H9 (cell line): Measurements from ENCODE around the gene UBQLN4. TPM values are rescaled to one million over a fixed set of nuclear protein-coding genes. Genes with fewer than 3 reads are reported as not detected.

Experiments used
- DNase-seq: peaks from one replicate; pipeline ENCODE4 v3.0.0-alpha.2; 2017
- H2AFZ ChIP-seq: one replicate; pipeline ENCODE4 v1.6.1; 2013; ENCODE audit warnings: mild to moderate bottlenecking, low read length, control low read depth, moderate library complexity
- H2AK5ac ChIP-seq: 2 replicates; pipeline ENCODE4 v1.6.1; 2013; ENCODE audit warnings: low read length, control low read depth, mixed read lengths; ENCODE audit not compliant: insufficient read length
- H2BK120ac ChIP-seq: one replicate; pipeline ENCODE4 v1.6.1; 2013; ENCODE audit warnings: low read depth, mild to moderate bottlenecking, low read length, control low read depth, inconsistent platforms; ENCODE audit not compliant: poor library complexity, severe bottlenecking
- H2BK12ac ChIP-seq: 2 replicates; pipeline ENCODE4 v1.6.1; 2013; ENCODE audit warnings: low read length, control low read depth, mixed read lengths, low read depth; ENCODE audit not compliant: insufficient read length
- H2BK15ac ChIP-seq: 2 replicates; pipeline ENCODE4 v1.6.1; 2013; ENCODE audit warnings: low read depth, low read length, control low read depth
- H2BK20ac ChIP-seq: one replicate; pipeline ENCODE4 v1.6.1; 2013; ENCODE audit warnings: low read depth, mild to moderate bottlenecking, low read length, control low read depth, inconsistent platforms; ENCODE audit not compliant: poor library complexity, severe bottlenecking
- H2BK5ac ChIP-seq: 2 replicates; pipeline ENCODE4 v1.6.1; 2013; ENCODE audit warnings: low read length, control low read depth, mixed read lengths; ENCODE audit not compliant: insufficient read length
- H3K14ac ChIP-seq: 2 replicates; pipeline ENCODE4 v1.6.1; 2013; ENCODE audit warnings: low read length, control low read depth; ENCODE audit not compliant: insufficient read depth
- H3K18ac ChIP-seq: 2 replicates; pipeline ENCODE4 v1.6.1; 2013; ENCODE audit warnings: low read depth, mild to moderate bottlenecking, mixed read lengths, low read length, control low read depth; ENCODE audit not compliant: insufficient read length
- H3K23ac ChIP-seq: 2 replicates; pipeline ENCODE4 v1.6.1; 2013; ENCODE audit warnings: low read length, control low read depth, mixed read lengths, low read depth; ENCODE audit not compliant: insufficient read length
- H3K23me2 ChIP-seq: 2 replicates; pipeline ENCODE4 v1.6.1; 2013; ENCODE audit warnings: low read depth, mild to moderate bottlenecking, mixed read lengths, low read length, control low read depth; ENCODE audit not compliant: insufficient read length, poor library complexity, severe bottlenecking
- H3K27ac ChIP-seq: 2 replicates; pipeline ENCODE4 v1.5.1; 2013; ENCODE audit warnings: low read length, control low read depth, mixed read lengths, low read depth; ENCODE audit not compliant: insufficient read length
- H3K27me3 ChIP-seq: 2 replicates; pipeline ENCODE4 v1.6.1; 2013; ENCODE audit warnings: low read length, control low read depth, inconsistent platforms; ENCODE audit not compliant: insufficient read depth
- H3K4ac ChIP-seq: 2 replicates; pipeline ENCODE4 v1.6.1; 2013; ENCODE audit warnings: low read depth, mild to moderate bottlenecking, control low read depth, inconsistent platforms, low read length, moderate library complexity
- H3K4me1 ChIP-seq: 2 replicates; pipeline ENCODE4 v1.6.1; 2013; ENCODE audit warnings: low read length, control low read depth, inconsistent platforms; ENCODE audit not compliant: insufficient read depth
- H3K4me2 ChIP-seq: 2 replicates; pipeline ENCODE4 v1.6.1; 2013; ENCODE audit warnings: low read length, control low read depth, mixed read lengths; ENCODE audit not compliant: insufficient read length, insufficient read depth
- H3K56ac ChIP-seq: 2 replicates; pipeline ENCODE4 v1.6.1; 2013; ENCODE audit warnings: low read depth, mild to moderate bottlenecking, mixed read lengths, low read length, control low read depth; ENCODE audit not compliant: insufficient read length
- H3K79me1 ChIP-seq: 2 replicates; pipeline ENCODE4 v1.6.1; 2013; ENCODE audit warnings: low read depth, mild to moderate bottlenecking, moderate library complexity, low read length, control low read depth, inconsistent platforms; ENCODE audit not compliant: insufficient read depth, poor library complexity, severe bottlenecking
- H3K79me2 ChIP-seq: 2 replicates; pipeline ENCODE4 v1.6.1; 2013; ENCODE audit warnings: low read length, control low read depth, inconsistent platforms; ENCODE audit not compliant: insufficient read depth
- H3K9ac ChIP-seq: 2 replicates; pipeline ENCODE4 v1.6.1; 2013; ENCODE audit warnings: low read length, control low read depth, mixed read lengths; ENCODE audit not compliant: insufficient read length; ENCODE audit errors: extremely low read depth
- H3K9me3 ChIP-seq: one replicate; pipeline ENCODE4 v1.6.1; 2013; ENCODE audit warnings: low read depth, low read length, inconsistent platforms; ENCODE audit not compliant: control insufficient read depth
- H3T11ph ChIP-seq: one replicate; pipeline ENCODE4 v1.6.1; 2013; ENCODE audit warnings: mild to moderate bottlenecking, low read length, control low read depth, inconsistent platforms
- H4K20me1 ChIP-seq: one replicate; pipeline ENCODE4 v1.6.1; 2013; ENCODE audit not compliant: control insufficient read depth, insufficient read length, insufficient read depth
- H4K5ac ChIP-seq: 2 replicates; pipeline ENCODE4 v1.6.1; 2013; ENCODE audit warnings: low read depth, mild to moderate bottlenecking, mixed read lengths, low read length, control low read depth; ENCODE audit not compliant: insufficient read length
- H4K8ac ChIP-seq: replicated peaks from 2 replicates; pipeline ENCODE4 v1.6.1; 2013; ENCODE audit warnings: low read length, control low read depth, mixed read lengths, low read depth; ENCODE audit not compliant: insufficient read length
- H4K91ac ChIP-seq: 2 replicates; pipeline ENCODE4 v1.6.1; 2013; ENCODE audit warnings: low read depth, mild to moderate bottlenecking, moderate library complexity, mixed read lengths, low read length, control low read depth; ENCODE audit not compliant: insufficient read length
- H3K27ac Mint-ChIP-seq, 3 experiments: 2 replicates in 2 of 3; 3 replicates in 1 of 3; pipeline ENCODE4 v1.8.0; 2020 to 2021; ENCODE audit warnings: mixed read lengths in 3 of 3, mild to moderate bottlenecking in 1 of 3, moderate library complexity in 1 of 3
- H3K27me3 Mint-ChIP-seq: 2 replicates; pipeline ENCODE4 v1.8.0; 2021; ENCODE audit warnings: low read depth, mild to moderate bottlenecking, moderate library complexity, mixed read lengths
- H3K36me3 Mint-ChIP-seq, 3 experiments: 2 replicates in 2 of 3; 3 replicates in 1 of 3; pipeline ENCODE4 v1.8.0; 2020 to 2021; ENCODE audit warnings: low read depth in 3 of 3, mixed read lengths in 3 of 3; ENCODE audit not compliant: insufficient read depth in 1 of 3
- H3K4me1 Mint-ChIP-seq, 2 experiments: 2 replicates each; pipeline ENCODE4 v1.8.0; 2020; ENCODE audit warnings: mixed read lengths in 2 of 2
- H3K4me3 Mint-ChIP-seq, 2 experiments: 2 replicates in 1 of 2; 3 replicates in 1 of 2; pipeline ENCODE4 v1.8.0; 2020 to 2021; ENCODE audit warnings: mild to moderate bottlenecking in 2 of 2, mixed read lengths in 2 of 2, moderate library complexity in 1 of 2
- H3K9me3 Mint-ChIP-seq, 2 experiments: 2 replicates in 1 of 2; 3 replicates in 1 of 2; pipeline ENCODE4 v1.8.0; 2020; ENCODE audit warnings: mild to moderate bottlenecking in 2 of 2, mixed read lengths in 2 of 2, moderate library complexity in 1 of 2
- WGBS: extraction: QIAGEN DNeasy Blood & Tissue Kit; methylation state at CpG from one replicate; pipeline ENCODE4 v1.1.7; 2013; ENCODE audit warnings: missing lambda C conversion rate, low lambda C conversion rate, mixed read lengths; ENCODE audit not compliant: insufficient read length; ENCODE audit errors: extremely low coverage; 5-methylcytosine and 5-hydroxymethylcytosine counted together
- total RNA-seq: library from RNA; stranded (reverse); gene quantifications from 2 replicates; pipeline ENCODE4 v1.2.1, GENCODE V29; 2021
- TF ChIP-seq, protein P1 (sequence below): fragments of 200-600 bp; sonication (generic); conservative IDR thresholded peaks from 3 replicates; pipeline ENCODE4 v1.8.0; 2021; ENCODE audit warnings: antibody characterized with exemption, mild to moderate bottlenecking

The UBQLN4 gene
- total RNA-seq, 1 experiment from 2014 or later = 49.4 TPM

DNA sequence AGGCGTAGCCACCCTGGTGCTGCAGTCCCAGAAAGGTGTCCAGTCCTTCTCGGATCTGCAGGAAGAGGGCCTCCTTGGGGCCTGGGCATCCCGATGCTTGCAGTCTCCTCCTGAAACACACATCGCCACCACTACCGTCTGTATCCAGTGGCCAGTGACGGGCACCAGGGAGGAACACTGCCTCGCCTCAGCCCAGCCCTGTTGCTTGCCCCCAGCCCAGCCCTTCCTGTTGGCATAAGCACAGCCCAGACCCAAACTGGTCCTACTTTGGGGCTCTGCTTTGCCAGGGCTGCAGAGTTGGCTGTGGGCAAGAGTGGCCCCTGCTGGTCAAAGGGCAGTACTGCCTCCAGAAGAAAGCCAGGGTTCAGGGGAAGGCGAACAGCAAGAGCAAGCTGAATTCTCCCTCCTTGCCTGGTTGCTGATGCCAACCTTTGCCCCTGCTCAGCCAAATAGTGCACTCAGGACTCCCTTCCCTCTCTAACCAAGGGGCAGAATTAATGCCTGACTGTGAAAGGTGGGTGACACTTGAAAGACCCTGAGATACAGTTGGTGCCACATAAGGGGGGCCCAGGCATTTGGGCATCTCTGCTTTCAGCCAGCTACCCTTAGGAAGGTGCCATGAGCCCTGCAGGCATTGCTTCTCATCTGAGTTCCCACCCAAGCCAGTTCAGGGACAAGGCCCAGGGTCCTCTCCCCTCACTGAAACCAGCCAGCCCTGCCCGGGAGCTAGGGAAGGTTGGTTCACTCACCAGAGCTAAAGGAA, 64.2 kb downstream of the UBQLN4 start:
- H3K23ac ChIP-seq = no peak overlapping the region
- H3K9me3 Mint-ChIP-seq = no peaks in the 10 kb centered on the region
- no peak overlapping the region for H2BK12ac ChIP-seq
- no peak overlapping the region for H3K9ac ChIP-seq
- H2BK5ac ChIP-seq = no peak overlapping the region
- H2BK20ac ChIP-seq = no peak overlapping the region
- H3K4me1 ChIP-seq = no peaks in the 10 kb centered on the region
- DNase-seq = peak; percentile 87
- H2BK15ac ChIP-seq = no peak overlapping the region
- no peak overlapping the region for H3K56ac ChIP-seq
- H3K23me2 ChIP-seq = no peaks in the 10 kb centered on the region
- H3K27ac ChIP-seq = no peak overlapping the region
- H2AK5ac ChIP-seq = no peak overlapping the region
- H3K27me3 ChIP-seq = no peaks in the 10 kb centered on the region
- no peak overlapping the region for H3K18ac ChIP-seq
- peaks cover 26 to 33% of the 10 kb centered on the region in 2 experiments for H3K4me1 Mint-ChIP-seq
- H2BK120ac ChIP-seq = no peak overlapping the region
- no peaks in the 10 kb centered on the region for H3K79me2 ChIP-seq
- no peak overlapping the region for H4K5ac ChIP-seq
- no peaks in the 10 kb centered on the region for H4K20me1 ChIP-seq
- no peak overlapping the region for H3K27ac Mint-ChIP-seq
- no peaks in the 10 kb centered on the region for H3K9me3 ChIP-seq
- H3K4me2 ChIP-seq = no peak overlapping the region
- H3K4ac ChIP-seq = no peak overlapping the region
- no peak overlapping the region for H2AFZ ChIP-seq
- no peak overlapping the region for H3K4me3 Mint-ChIP-seq
- no peak overlapping the region for H4K8ac ChIP-seq
- H3K79me1 ChIP-seq = no peaks in the 10 kb centered on the region
- no peak overlapping the region for H4K91ac ChIP-seq
- peaks cover 4% of the 10 kb centered on the region for H3K27me3 Mint-ChIP-seq
- H3K36me3 Mint-ChIP-seq = no peaks in the 10 kb centered on the region
- TF ChIP-seq, protein P1, sequence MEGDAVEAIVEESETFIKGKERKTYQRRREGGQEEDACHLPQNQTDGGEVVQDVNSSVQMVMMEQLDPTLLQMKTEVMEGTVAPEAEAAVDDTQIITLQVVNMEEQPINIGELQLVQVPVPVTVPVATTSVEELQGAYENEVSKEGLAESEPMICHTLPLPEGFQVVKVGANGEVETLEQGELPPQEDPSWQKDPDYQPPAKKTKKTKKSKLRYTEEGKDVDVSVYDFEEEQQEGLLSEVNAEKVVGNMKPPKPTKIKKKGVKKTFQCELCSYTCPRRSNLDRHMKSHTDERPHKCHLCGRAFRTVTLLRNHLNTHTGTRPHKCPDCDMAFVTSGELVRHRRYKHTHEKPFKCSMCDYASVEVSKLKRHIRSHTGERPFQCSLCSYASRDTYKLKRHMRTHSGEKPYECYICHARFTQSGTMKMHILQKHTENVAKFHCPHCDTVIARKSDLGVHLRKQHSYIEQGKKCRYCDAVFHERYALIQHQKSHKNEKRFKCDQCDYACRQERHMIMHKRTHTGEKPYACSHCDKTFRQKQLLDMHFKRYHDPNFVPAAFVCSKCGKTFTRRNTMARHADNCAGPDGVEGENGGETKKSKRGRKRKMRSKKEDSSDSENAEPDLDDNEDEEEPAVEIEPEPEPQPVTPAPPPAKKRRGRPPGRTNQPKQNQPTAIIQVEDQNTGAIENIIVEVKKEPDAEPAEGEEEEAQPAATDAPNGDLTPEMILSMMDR = peak; percentile 99
- no CpG with 5 or more reads among the region's 9 CpGs for WGBS
- H3T11ph ChIP-seq = no peak overlapping the region
- H3K14ac ChIP-seq = no peak overlapping the region; the same call in 1 of the 2 replicates

Other genes with a start within 250 kb of the UBQLN4 start
- gene GON4L, start 196.6 kb downstream of the UBQLN4 start, total RNA-seq = 50.2 and 53.4 TPM in 2 replicates
- gene SYT11, start 194.2 kb downstream of the UBQLN4 start, total RNA-seq = 0.28 and 0.39 TPM in 2 replicates
- 26.4 and 27.4 TPM in 2 replicates for gene RIT1, start 142.4 kb downstream of the UBQLN4 start, total RNA-seq
- gene KHDC4, start 119.4 kb downstream of the UBQLN4 start, total RNA-seq = 57.6 and 57.7 TPM in 2 replicates
- gene RXFP4, start 112.2 kb downstream of the UBQLN4 start, total RNA-seq = not detected in 2 replicates
- gene ARHGEF2, start 75.3 kb downstream of the UBQLN4 start, total RNA-seq = 103 and 111 TPM in 2 replicates
- gene SSR2, start 32.8 kb downstream of the UBQLN4 start, total RNA-seq = 170 and 172 TPM in 2 replicates
- 50.6 and 55.0 TPM in 2 replicates for gene LAMTOR2, start 984 bp upstream of the UBQLN4 start, total RNA-seq
- gene RAB25, start 7.4 kb upstream of the UBQLN4 start, total RNA-seq = 42.8 and 43.1 TPM in 2 replicates
- gene MEX3A, start 28.7 kb upstream of the UBQLN4 start, total RNA-seq = 64.6 and 68.0 TPM in 2 replicates
- gene LMNA, start 60.9 kb upstream of the UBQLN4 start, total RNA-seq = 51.0 and 52.7 TPM in 2 replicates
- 11.1 and 11.8 TPM in 2 replicates for gene SEMA4A, start 99.8 kb upstream of the UBQLN4 start, total RNA-seq
- 40.2 and 47.4 TPM in 2 replicates for gene SLC25A44, start 140.3 kb upstream of the UBQLN4 start, total RNA-seq
- gene PMF1, start 159.2 kb upstream of the UBQLN4 start, total RNA-seq = 136 and 143 TPM in 2 replicates
- 2.4 and 3.0 TPM in 2 replicates for gene BGLAP, start 188.4 kb upstream of the UBQLN4 start, total RNA-seq
- gene PAQR6, start 194.3 kb upstream of the UBQLN4 start, total RNA-seq = 14.6 and 15.8 TPM in 2 replicates
- gene SMG5, start 229.0 kb upstream of the UBQLN4 start, total RNA-seq = 100 and 103 TPM in 2 replicates
- gene TMEM79, start 230.5 kb upstream of the UBQLN4 start, total RNA-seq = 2.1 and 2.6 TPM in 2 replicates
- 49.2 and 49.4 TPM in 2 replicates for gene GLMP, start 241.9 kb upstream of the UBQLN4 start, total RNA-seq
- gene VHLL, start 245.5 kb upstream of the UBQLN4 start, total RNA-seq = not detected in 2 replicates